GM19351 (cell line): ENCODE data around the gene KCMF1.
"Not testable (repeated sequence)": the region's sequence is repeated elsewhere in the genome, so short reads cannot be mapped to it uniquely, and the experiment has no call there.

Experiments
- ATAC-seq: cut with Tn5 transposase; IDR thresholded peaks from one replicate; pipeline ENCODE4 v1.9.1; 2021; ENCODE audit warnings: mild to moderate bottlenecking, moderate library complexity; ENCODE audit not compliant: unreplicated experiment

The KCMF1 gene

GRCh38 chr2:84970868-84971509 is at the start of gene KCMF1:
TSS of gene KCMF1 (plus strand) at chr2:84971161. CDS start at chr2:84971452, 291 bp downstream.
- ATAC-seq: peak; percentile 46

- no peak for ATAC-seq
These were observed 48.0 kb upstream of the KCMF1 start for GRCh38 chr2:84923009-84923408.

GRCh38 chr2:84924173-84925106 is 46.5 kb upstream of the KCMF1 start:
- peak; percentile 29 for ATAC-seq

GRCh38 chr2:84925336-84925723 is 45.6 kb upstream of the KCMF1 start:
- no peak for ATAC-seq

GRCh38 chr2:84925724-84926376 is 45.1 kb upstream of the KCMF1 start:
- ATAC-seq: peak; percentile 76

GRCh38 chr2:84927275-84927627 is 43.7 kb upstream of the KCMF1 start:
- no peak for ATAC-seq

- peak; percentile 67 for ATAC-seq
These were observed 39.6 kb upstream of the KCMF1 start for GRCh38 chr2:84931384-84931821.

- ATAC-seq: peak; percentile 35
These were observed 32.6 kb upstream of the KCMF1 start for GRCh38 chr2:84938194-84938879.

GRCh38 chr2:84939426-84940087 is 31.4 kb upstream of the KCMF1 start:
- ATAC-seq: peak; percentile 67

GRCh38 chr2:84940088-84940470 is 30.9 kb upstream of the KCMF1 start:
- peak; percentile 4 for ATAC-seq

GRCh38 chr2:84940831-84941412 is 30.0 kb upstream of the KCMF1 start:
- no peak for ATAC-seq

GRCh38 chr2:84942166-84942565 is 28.8 kb upstream of the KCMF1 start:
- no peak for ATAC-seq

GRCh38 chr2:84942964-84943421 is 28.0 kb upstream of the KCMF1 start:
- peak; percentile 29 for ATAC-seq

- ATAC-seq: no peak
These were observed 26.6 kb upstream of the KCMF1 start for GRCh38 chr2:84944295-84944909.

GRCh38 chr2:84945838-84946203 is 25.1 kb upstream of the KCMF1 start:
- not testable (repeated sequence) for ATAC-seq

- ATAC-seq: peak; percentile 65
These were observed 24.6 kb upstream of the KCMF1 start for GRCh38 chr2:84946204-84947009.

GRCh38 chr2:84947010-84947593 is 23.9 kb upstream of the KCMF1 start:
- ATAC-seq: no peak

- no peak for ATAC-seq
These were observed 17.4 kb upstream of the KCMF1 start for GRCh38 chr2:84953535-84953934.
